ENCODE results near the gene SPTBN5.
"Not testable (repeated sequence)": the region's sequence is repeated elsewhere in the genome, so short reads cannot be mapped to it uniquely, and the experiment has no call there.

Gene SPTBN5

DNA sequence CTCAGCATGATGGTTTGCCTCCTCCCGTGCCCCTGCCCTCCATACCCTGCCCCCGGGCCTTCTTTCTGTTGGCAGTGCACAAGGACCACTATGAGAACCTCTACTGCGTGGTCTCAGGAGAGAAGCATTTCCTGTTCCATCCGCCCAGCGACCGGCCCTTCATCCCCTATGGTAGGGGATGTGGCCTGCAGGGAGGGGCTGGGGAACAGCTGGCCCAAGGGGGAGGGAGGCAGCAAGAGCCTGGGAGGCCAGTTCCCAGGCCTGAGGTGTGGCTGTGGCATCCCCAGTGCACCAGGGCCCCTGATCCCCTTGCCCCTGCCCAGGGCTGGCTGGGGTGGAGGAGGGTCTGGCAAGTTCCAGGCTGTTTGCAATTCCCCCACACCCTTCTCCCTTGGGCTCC lies 57.8 kb downstream of the SPTBN5 start:
- in situ Hi-C loops (cut with MboI; ENCODE audit: low pct_unique_long_range_greater_than_20kb, low sequenced_read_pairs): no loop called here
- DNase-seq: no peak

DNA sequence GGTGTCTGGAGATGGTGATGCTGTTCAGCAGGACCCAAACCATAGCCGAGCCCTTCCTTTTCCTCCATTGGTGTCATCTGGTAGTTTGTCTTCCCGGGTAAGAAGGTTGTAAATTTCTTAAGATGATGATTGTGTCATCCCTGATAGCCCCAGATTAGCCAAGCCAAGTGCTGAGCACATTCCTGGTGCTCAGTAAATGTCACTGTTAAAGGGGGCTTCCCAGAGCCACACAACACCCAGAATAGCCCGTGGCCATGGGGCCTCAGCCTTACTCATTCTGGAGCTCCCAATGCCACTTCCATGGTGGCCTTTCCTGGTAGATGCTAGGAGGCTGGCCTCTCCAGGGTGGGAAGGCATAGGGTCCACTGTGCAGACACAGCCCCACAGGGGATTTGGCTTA lies 59.8 kb downstream of the SPTBN5 start:
- in situ Hi-C loops (cut with MboI; ENCODE audit: low pct_unique_long_range_greater_than_20kb, low sequenced_read_pairs): no loop called here
- no peak for DNase-seq

DNA sequence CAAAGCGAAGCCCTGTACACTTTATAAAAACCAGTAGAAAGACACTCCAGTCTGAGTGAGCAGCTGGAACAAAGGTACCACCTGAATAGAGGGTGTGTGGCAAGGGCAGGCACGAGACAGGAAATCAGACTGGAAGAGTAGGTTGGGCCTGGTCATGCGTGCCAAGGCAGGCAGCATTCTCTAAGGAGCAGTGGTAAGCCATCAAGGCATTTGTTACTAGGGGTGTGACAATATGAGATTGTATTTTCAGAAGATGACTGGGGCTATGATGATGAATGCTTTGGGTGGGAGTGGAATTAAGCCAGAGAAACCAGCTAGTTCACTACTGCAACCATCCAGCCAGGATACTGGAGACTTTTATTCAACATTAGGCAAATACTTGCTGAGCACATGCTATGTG lies 61.0 kb downstream of the SPTBN5 start:
- in situ Hi-C loops (cut with MboI; ENCODE audit: low pct_unique_long_range_greater_than_20kb, low sequenced_read_pairs): no loop called here
- DNase-seq: peak; percentile 44

- no peak for DNase-seq
- in situ Hi-C loops (cut with MboI; ENCODE audit: low pct_unique_long_range_greater_than_20kb, low sequenced_read_pairs): no loop called here
Measured at GRCh38 chr15:41832208-41832607, 61.6 kb downstream of the SPTBN5 start.

DNA sequence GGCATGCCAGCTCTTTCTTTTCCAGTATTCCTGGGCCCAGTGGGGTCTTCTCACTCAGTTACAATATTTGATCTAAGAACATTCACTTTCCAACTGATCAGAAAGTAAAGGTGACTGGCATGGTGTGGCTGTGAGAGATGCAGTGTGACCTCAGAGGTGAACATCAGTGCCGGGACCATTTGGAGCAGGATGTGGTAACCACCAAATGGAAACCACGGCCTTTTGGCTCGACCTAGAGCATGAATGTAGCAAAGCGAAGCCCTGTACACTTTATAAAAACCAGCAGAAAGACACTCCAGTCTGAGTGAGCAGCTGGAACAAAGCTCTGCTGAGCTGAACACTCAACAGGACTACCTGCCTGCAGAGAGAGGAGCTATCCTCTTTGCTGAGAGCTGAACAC lies 62.6 kb downstream of the SPTBN5 start:
- in situ Hi-C loops (cut with MboI; ENCODE audit: low pct_unique_long_range_greater_than_20kb, low sequenced_read_pairs); DNase-seq: not testable (repeated sequence)

- DNase-seq: no peak
- in situ Hi-C loops (cut with MboI; ENCODE audit: low pct_unique_long_range_greater_than_20kb, low sequenced_read_pairs): no loop called here
Measured at GRCh38 chr15:41829959-41830646, 63.8 kb downstream of the SPTBN5 start.

DNA sequence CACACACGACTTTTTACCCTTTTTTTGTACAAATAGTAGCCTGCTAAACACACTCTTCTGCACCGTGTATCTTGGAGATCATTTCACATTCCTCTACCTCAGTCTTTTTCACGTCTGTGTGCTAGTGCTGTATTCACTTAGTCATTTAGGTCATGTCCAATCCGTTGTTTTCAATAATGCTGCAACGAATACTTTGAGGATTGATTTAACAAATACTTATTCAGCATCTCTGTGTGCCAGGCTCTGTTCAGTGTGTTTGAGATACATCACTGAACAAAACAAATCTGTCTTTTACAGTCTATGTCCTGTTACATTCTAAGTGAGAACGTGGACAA lies 65.1 kb downstream of the SPTBN5 start:
- DNase-seq: no peak
- in situ Hi-C loops (cut with MboI; ENCODE audit: low pct_unique_long_range_greater_than_20kb, low sequenced_read_pairs): no loop called here

- in situ Hi-C loops (cut with MboI; ENCODE audit: low pct_unique_long_range_greater_than_20kb, low sequenced_read_pairs): no loop called here
- DNase-seq: peak; percentile 69
Measured at GRCh38 chr15:41827880-41828806, 65.7 kb downstream of the SPTBN5 start, which contains the start of gene JMJD7. Gene JMJD7, plus strand, starts transcription at chr15:41828092. Its CDS starts 33 bp downstream, at chr15:41828125.

DNA sequence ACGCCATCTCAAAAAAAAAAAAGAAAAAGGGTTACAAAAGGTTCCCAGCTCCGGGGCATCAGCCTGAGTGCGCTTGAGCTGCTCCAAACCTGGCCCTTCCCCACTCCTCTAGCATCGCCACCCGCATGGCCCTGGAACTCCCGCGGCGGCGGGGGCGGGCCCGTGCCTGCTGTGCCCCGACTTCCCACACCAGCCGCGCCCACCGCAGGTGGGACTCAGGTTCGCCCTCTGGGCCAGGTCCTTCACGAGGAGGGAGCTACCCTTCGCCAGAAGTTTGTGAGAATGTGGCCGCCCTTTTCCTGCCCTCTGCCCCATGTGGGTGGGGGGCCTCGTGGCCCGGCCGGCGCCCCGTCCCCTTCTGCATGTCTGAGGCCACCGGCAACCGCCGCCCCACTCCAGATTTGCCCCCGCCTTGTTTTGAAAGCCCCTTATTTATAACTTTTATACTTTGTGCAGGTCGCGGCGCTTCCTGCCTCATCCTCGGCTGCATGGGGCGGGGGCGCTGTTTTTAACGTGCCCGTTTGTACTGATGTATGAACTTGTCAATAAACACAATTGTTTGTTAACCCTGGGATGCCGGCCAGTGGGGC lies 66.5 kb downstream of the SPTBN5 start:
- no peak for DNase-seq
- in situ Hi-C loops (cut with MboI; ENCODE audit: low pct_unique_long_range_greater_than_20kb, low sequenced_read_pairs): no loop called here

- no peak for DNase-seq
- in situ Hi-C loops (cut with MboI; ENCODE audit: low pct_unique_long_range_greater_than_20kb, low sequenced_read_pairs): no loop called here
Measured at GRCh38 chr15:41825572-41826535, 68.0 kb downstream of the SPTBN5 start.

GRCh38 chr15:41825145-41825544 lies 68.7 kb downstream of the SPTBN5 start:
- in situ Hi-C loops (cut with MboI; ENCODE audit: low pct_unique_long_range_greater_than_20kb, low sequenced_read_pairs): no loop called here
- DNase-seq: no peak

GRCh38 chr15:41824062-41824745 lies 69.6 kb downstream of the SPTBN5 start:
- in situ Hi-C loops (cut with MboI; ENCODE audit: low pct_unique_long_range_greater_than_20kb, low sequenced_read_pairs): no loop called here
- DNase-seq: no peak

DNA sequence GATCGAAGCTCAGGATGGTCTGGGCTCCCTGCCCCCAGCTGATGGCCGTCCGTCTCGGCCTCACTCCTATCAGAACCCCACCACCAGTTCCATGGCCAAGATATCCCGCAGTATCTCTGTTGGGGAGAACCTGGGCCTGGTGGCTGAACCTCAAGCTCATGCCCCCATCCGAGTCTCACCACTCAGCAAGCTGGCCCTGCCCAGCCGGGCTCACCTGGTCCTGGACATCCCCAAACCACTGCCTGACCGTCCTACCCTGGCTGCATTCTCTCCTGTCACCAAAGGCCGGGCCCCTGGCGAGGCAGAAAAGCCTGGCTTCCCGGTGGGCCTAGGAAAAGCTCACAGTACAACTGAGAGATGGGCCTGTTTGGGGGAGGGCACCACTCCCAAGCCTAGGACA lies 70.4 kb downstream of the SPTBN5 start:
- in situ Hi-C loops (cut with MboI; ENCODE audit: low pct_unique_long_range_greater_than_20kb, low sequenced_read_pairs): no loop called here
- DNase-seq: no peak

- in situ Hi-C loops (cut with MboI; ENCODE audit: low pct_unique_long_range_greater_than_20kb, low sequenced_read_pairs): no loop called here
- DNase-seq: no peak
Measured at GRCh38 chr15:41822957-41823356, 70.9 kb downstream of the SPTBN5 start.

- no peak for DNase-seq
- in situ Hi-C loops (cut with MboI; ENCODE audit: low pct_unique_long_range_greater_than_20kb, low sequenced_read_pairs): no loop called here
Measured at GRCh38 chr15:41822471-41822870, 71.4 kb downstream of the SPTBN5 start.

DNA sequence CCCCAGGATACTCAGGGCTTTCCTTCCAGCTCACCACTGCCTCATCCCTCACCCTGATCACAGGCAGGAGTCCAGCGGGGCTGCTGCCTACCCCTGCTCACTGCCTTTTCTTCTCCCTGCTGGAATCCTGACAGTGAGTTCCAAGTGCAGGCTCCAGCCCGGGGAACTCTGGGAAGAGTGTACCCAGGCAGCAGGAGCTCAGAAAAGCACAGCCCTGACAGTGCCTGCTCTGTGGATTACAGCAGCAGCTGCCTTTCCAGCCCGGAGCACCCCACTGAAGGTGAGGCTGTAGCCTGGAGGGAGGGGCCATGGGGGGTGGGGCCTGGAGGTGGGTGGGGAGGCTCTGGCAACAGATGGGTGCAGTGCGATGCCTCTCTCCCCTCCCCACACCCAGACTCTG lies 72.0 kb downstream of the SPTBN5 start:
- no peak for DNase-seq
- in situ Hi-C loops (cut with MboI; ENCODE audit: low pct_unique_long_range_greater_than_20kb, low sequenced_read_pairs): no loop called here

DNA sequence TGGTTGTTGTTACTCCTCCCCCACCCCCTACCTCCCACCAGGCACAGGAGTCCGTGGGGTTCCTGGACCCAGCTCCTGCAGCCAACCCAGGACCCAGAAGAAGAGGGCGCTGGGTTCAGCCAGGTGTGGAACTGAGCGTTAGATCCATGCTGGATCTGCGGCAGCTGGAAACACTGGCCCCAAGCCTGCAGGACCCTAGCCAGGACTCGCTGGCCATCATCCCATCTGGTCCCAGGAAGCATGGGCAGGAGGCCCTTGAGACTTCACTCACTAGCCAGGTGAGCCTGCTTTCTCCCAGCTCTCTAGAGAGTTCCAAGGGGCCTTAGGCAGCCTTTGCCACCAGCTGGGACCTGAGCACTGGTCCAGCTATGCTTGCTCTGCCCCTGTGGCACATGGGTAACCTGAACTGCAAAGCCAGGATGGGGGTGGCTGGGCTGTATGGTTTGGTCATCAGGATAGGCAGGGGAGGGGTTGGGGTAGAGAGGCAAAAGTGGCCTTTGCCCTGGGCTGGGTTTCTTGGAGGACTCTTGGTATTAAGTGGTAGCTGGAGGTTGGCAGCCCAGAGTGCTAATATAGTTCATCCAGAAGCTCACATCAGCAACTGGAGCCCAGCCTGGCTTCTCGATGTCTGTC lies 72.9 kb downstream of the SPTBN5 start:
- DNase-seq: no peak
- in situ Hi-C loops (cut with MboI; ENCODE audit: low pct_unique_long_range_greater_than_20kb, low sequenced_read_pairs): no loop called here

- DNase-seq: no peak
- in situ Hi-C loops (cut with MboI; ENCODE audit: low pct_unique_long_range_greater_than_20kb, low sequenced_read_pairs): no loop called here
Measured at GRCh38 chr15:41819455-41820050, 74.3 kb downstream of the SPTBN5 start.

Measured in KBM-7 (cell line).